GM19035 (cell line): ENCODE results near the gene INPP5B.

Source experiments
- ATAC-seq: cut with Tn5 transposase; IDR thresholded peaks from one replicate; pipeline ENCODE4 v1.9.1; 2021; ENCODE audit not compliant: unreplicated experiment

The INPP5B gene

GRCh38 chr1:37845049-37845646, 101.7 kb downstream of the INPP5B start:
- no peak for ATAC-seq

GRCh38 chr1:37844536-37844935, 102.3 kb downstream of the INPP5B start:
- no peak for ATAC-seq

GRCh38 chr1:37841652-37842051, 105.2 kb downstream of the INPP5B start:
- no peak for ATAC-seq

GRCh38 chr1:37840711-37841110, 106.1 kb downstream of the INPP5B start:
- ATAC-seq, result no peak

- no peak for ATAC-seq
Measured at GRCh38 chr1:37839676-37840075, 107.2 kb downstream of the INPP5B start.

- no peak for ATAC-seq
Measured at GRCh38 chr1:37836788-37837187, 110.1 kb downstream of the INPP5B start.

- no peak for ATAC-seq
Measured at GRCh38 chr1:37831809-37832208, 115.0 kb downstream of the INPP5B start.

GRCh38 chr1:37831109-37831508, 115.7 kb downstream of the INPP5B start:
- ATAC-seq, result no peak

- ATAC-seq, result no peak
Measured at GRCh38 chr1:37828410-37829074, 118.3 kb downstream of the INPP5B start.

GRCh38 chr1:37825506-37825905, 121.3 kb downstream of the INPP5B start:
- no peak for ATAC-seq

GRCh38 chr1:37824001-37824400, 122.9 kb downstream of the INPP5B start:
- ATAC-seq, result no peak

- ATAC-seq, result no peak
Measured at GRCh38 chr1:37822906-37823815, 123.7 kb downstream of the INPP5B start.

GRCh38 chr1:37821481-37821880, 125.4 kb downstream of the INPP5B start:
- ATAC-seq, result no peak

GRCh38 chr1:37817481-37817880, 129.4 kb downstream of the INPP5B start:
- ATAC-seq, result no peak

GRCh38 chr1:37814252-37814651, 132.6 kb downstream of the INPP5B start:
- ATAC-seq, result no peak

GRCh38 chr1:37813529-37814145, 133.2 kb downstream of the INPP5B start:
- ATAC-seq, result no peak

GRCh38 chr1:37811027-37811655, 135.7 kb downstream of the INPP5B start:
- no peak for ATAC-seq
